Measurements from ENCODE around the gene GPR65. TPM values are rescaled to one million over a fixed set of nuclear protein-coding genes. Genes with fewer than 3 reads are reported as not detected.

The GPR65 gene
- total and polyA plus RNA-seq, 10 of the 15 experiments (the other 5 are each of a cell fraction or from before 2014, with no cell fraction given) = 4.4 to 14.7 (median 9.4) TPM

- TF ChIP-seq E4F1 (IDR thresholded peaks at IDR 0.05; ENCODE audit: borderline replicate concordance, partially characterized antibody) (no peak), RAD51 (IDR thresholded peaks at IDR 0.05) (no peak), JUNB (IDR thresholded peaks at IDR 0.05) (no peak), NR2F1 (conservative IDR thresholded peaks at IDR 0.05) (no peak), MEF2A (IDR thresholded peaks at IDR 0.05; ENCODE audit: insufficient read depth, low read depth, low read length) (no peak), SIX5 (IDR thresholded peaks at IDR 0.05; ENCODE audit: low read depth, low read length, severe bottlenecking) (no peak), MEF2B (IDR thresholded peaks at IDR 0.05; ENCODE audit: partially characterized antibody, poor library complexity, severe bottlenecking) (no peak), ZNF687 (IDR thresholded peaks at IDR 0.05) (no peak), POLR2A (IDR thresholded peaks at IDR 0.05; ENCODE audit: low read depth, low read length) (no peak), GABPA (IDR thresholded peaks at IDR 0.05; ENCODE audit: low read depth) (no peak), ZZZ3 (IDR thresholded peaks at IDR 0.05; ENCODE audit: control insufficient read depth, insufficient read length, low read depth) (no peak), ATF3 (IDR thresholded peaks at IDR 0.05; ENCODE audit: borderline replicate concordance, extremely low read depth, low read depth, low read length) (no peak), FOXM1 (IDR thresholded peaks at IDR 0.05; ENCODE audit: low read depth, low read length) (peak; percentile 47; the same call in 1 of the 2 replicates), KAT2A (conservative IDR thresholded peaks at IDR 0.05; ENCODE audit: control insufficient read depth, low read depth, low read length) (no peak), CEBPB (IDR thresholded peaks at IDR 0.05; ENCODE audit: borderline replicate concordance in 1 of 2, low read depth in 2 of 2, low read length in 2 of 2) (no peak), RFX5 (IDR thresholded peaks at IDR 0.05; ENCODE audit: low read depth, low read length) (no peak), TCF12 (IDR thresholded peaks at IDR 0.05; ENCODE audit: low read depth, low read length) (no peak), JUND (IDR thresholded peaks at IDR 0.05; ENCODE audit: low read depth, low read length) (no peak), PAX5 (IDR thresholded peaks at IDR 0.05; ENCODE audit: borderline replicate concordance, low read depth, low read length) (no peak), NFYB (IDR thresholded peaks at IDR 0.05; ENCODE audit: insufficient read depth, low read depth, low read length) (no peak), HCFC1 (IDR thresholded peaks at IDR 0.05; ENCODE audit: low read length) (no peak), SP1 (IDR thresholded peaks at IDR 0.05; ENCODE audit: low read depth, low read length) (peak; percentile 41), E2F4 (IDR thresholded peaks at IDR 0.05; ENCODE audit: low read depth, low read length) (no peak), RBBP5 (conservative IDR thresholded peaks at IDR 0.05) (no peak), EZH2 (IDR thresholded peaks at IDR 0.05; ENCODE audit: borderline replicate concordance, control insufficient read depth, low read depth, low read length) (no peak)
Observed at GRCh38 chr14:88002421-88003075, 2.4 kb upstream of the GPR65 start (continued).

Data from GM12878 (cell line).